ENCODE results near the gene CLK1.

DNA sequence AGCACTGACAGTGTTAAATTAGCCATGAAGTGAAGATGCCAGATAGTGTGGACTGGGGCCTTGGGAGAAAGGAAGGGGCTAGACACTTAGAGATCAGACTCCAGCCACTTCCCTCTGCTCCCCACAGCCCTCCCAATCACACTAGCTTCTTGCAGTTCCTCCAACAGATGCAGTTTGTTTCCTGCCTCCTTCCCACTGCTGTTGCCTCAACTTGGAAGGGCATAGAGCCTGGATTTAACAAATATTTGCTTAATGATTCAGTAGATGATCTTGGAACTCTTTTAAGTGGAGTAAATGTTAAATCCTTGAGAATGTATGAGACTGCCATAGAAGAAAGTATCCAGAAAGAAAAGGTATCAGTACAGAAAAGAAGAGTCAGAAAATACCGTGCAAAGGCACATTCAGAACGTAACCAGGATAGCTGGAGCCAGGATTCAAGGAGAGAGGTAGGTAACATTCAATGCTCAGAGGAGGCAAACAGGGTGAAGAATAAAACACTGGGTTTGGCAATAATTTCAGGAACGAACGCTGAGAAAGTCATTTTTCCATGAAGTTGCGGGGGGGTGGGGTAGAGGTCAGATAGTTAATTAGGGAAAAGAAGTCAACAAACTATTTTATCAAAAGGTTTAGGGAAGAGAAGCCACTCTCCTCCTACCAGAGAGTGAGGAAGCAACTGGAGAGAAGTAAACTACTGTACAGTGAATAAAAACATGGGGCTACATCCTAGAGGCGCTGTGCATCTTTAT, 54.0 kb downstream of the CLK1 start:
- no peak for TF ChIP-seq REST (IDR thresholded peaks at IDR 0.05; ENCODE audit: borderline replicate concordance)
- TF ChIP-seq CTCF (IDR thresholded peaks at IDR 0.05; ENCODE audit: poor library complexity, severe bottlenecking): no peak
- TF ChIP-seq SMC3 (conservative IDR thresholded peaks at IDR 0.05; ENCODE audit: poor library complexity): no peak
- TF ChIP-seq EP300 (conservative IDR thresholded peaks at IDR 0.05; ENCODE audit: poor library complexity, severe bottlenecking): no peak
- no peak for TF ChIP-seq POLR2AphosphoS5 (IDR thresholded peaks at IDR 0.05)
- TF ChIP-seq RAD21 (conservative IDR thresholded peaks at IDR 0.05): no peak
- TF ChIP-seq TAF1 (IDR thresholded peaks at IDR 0.05; ENCODE audit: low read depth): no peak
- no peak for TF ChIP-seq EZH2 (IDR thresholded peaks at IDR 0.05; ENCODE audit: borderline replicate concordance, insufficient read depth, low read length, poor library complexity, severe bottlenecking)

Data from neural cell (in vitro differentiated cells).